ENCODE measurements around the gene PPP1R3E.
"Not testable (repeated sequence)": the region's sequence is repeated elsewhere in the genome, so short reads cannot be mapped to it uniquely, and the experiment has no call there.

DNA sequence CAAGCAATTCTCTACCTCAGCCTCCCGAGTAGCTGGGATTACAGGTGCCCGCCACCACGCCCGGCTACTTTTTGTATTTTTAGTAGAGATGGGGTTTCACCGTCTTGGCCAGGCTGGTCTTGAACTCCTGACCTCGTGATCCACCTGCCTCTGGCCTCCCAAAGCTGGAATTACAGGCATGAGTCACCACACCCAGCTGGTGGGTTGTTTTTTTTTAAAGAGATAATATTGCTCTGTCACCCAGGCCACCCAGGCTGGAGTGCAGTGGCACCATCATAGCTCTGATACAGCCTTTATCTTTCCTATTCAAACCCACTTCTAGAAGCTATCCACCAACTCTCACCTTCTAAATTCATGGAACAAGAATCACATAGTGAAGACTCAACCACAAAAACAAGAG is 24.7 kb downstream of the PPP1R3E start:
- TF ChIP-seq, protein P1, sequence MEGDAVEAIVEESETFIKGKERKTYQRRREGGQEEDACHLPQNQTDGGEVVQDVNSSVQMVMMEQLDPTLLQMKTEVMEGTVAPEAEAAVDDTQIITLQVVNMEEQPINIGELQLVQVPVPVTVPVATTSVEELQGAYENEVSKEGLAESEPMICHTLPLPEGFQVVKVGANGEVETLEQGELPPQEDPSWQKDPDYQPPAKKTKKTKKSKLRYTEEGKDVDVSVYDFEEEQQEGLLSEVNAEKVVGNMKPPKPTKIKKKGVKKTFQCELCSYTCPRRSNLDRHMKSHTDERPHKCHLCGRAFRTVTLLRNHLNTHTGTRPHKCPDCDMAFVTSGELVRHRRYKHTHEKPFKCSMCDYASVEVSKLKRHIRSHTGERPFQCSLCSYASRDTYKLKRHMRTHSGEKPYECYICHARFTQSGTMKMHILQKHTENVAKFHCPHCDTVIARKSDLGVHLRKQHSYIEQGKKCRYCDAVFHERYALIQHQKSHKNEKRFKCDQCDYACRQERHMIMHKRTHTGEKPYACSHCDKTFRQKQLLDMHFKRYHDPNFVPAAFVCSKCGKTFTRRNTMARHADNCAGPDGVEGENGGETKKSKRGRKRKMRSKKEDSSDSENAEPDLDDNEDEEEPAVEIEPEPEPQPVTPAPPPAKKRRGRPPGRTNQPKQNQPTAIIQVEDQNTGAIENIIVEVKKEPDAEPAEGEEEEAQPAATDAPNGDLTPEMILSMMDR (IDR thresholded peaks at IDR 0.05) = not testable (repeated sequence)
- not testable (repeated sequence) for TF ChIP-seq POLR2A, EP300 (IDR thresholded peaks at IDR 0.05)

All from ovary (tissue), 3 donors.